Right lobe of liver (tissue), 4 donors: Measurements from ENCODE around the gene ATPAF2.

Source experiments
- CTCF ChIP-seq, 4 donors: fragments of 200-600 bp in 3 of 4; fragments of 450-650 bp in 1 of 4; IDR thresholded peaks; one replicate each; pipeline versions ENCODE4 v1.5.1 to v1.8.0; 2016 to 2022; ENCODE audit warnings: antibody characterized with exemption in 4 of 4, mild to moderate bottlenecking in 2 of 4
- POLR2A ChIP-seq: fragments of 450-650 bp; IDR thresholded peaks from one replicate; pipeline ENCODE4 v1.6.1; 2017; ENCODE audit warnings: antibody characterized with exemption, mild to moderate bottlenecking
- donor health status: DM: no; HTN: no; CAD: no.
- donor health status: DM: no; HTN: no; CAD: no.
- donor health status: DM: no; HTN: yes; CAD: no.

DNA sequence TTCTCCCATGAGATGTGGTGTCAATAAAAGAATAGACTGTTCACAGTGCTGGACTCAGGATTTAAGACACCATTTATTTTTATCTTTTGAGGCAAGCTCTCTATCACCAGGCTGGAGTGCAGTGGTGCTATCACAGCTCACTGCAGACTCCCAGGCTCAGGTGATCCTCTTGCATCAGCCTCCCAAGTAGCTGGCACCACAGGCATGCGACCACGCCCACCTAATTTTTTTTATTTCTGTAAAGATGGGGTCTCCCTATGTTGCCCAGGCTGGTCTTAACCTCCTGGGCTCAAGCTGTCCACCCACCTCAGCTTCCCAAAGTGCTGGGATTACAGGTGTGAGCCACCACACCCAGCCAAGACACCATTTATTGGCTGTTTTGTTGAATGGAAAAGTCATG is 30.1 kb upstream of the ATPAF2 start:
- no peak for TF ChIP-seq CTCF (IDR thresholded peaks at IDR 0.05)
- no peak for TF ChIP-seq POLR2A
